NCI-H2196 treated with DMSO at 0.1 percent for 48 hours (cell line): Measurements from ENCODE around the gene DCLK3.

ENCODE experiments used
- DNase-seq: peaks from one replicate; lab custom pipeline; 2025; ENCODE audit not compliant: unreplicated experiment; lab: John Stamatoyannopoulos, UW

DCLK3 gene

GRCh38 chr3:36709826-36710365 lies 54.5 kb downstream of the DCLK3 start:
- DNase-seq, result no peak

DNA sequence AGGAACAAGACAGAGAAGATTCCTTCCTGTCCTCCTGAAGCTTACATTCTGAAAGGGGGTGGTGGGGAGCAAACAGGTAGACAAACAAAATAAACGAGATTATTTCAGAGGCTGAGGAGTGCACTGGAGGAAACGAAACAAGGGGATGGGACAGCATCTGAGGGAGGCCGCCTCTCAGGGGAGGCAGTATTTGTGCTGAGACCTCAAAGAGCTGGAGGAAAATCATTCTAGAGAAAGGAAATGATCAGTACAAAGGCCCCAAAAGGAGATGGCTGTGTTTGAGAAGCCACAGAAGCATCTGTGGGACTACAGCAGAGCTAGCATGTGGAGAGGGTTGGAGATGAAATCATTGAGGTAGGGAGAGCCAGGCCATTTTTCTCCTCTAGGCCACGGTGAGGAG lies 55.1 kb downstream of the DCLK3 start:
- no peak for DNase-seq

DNA sequence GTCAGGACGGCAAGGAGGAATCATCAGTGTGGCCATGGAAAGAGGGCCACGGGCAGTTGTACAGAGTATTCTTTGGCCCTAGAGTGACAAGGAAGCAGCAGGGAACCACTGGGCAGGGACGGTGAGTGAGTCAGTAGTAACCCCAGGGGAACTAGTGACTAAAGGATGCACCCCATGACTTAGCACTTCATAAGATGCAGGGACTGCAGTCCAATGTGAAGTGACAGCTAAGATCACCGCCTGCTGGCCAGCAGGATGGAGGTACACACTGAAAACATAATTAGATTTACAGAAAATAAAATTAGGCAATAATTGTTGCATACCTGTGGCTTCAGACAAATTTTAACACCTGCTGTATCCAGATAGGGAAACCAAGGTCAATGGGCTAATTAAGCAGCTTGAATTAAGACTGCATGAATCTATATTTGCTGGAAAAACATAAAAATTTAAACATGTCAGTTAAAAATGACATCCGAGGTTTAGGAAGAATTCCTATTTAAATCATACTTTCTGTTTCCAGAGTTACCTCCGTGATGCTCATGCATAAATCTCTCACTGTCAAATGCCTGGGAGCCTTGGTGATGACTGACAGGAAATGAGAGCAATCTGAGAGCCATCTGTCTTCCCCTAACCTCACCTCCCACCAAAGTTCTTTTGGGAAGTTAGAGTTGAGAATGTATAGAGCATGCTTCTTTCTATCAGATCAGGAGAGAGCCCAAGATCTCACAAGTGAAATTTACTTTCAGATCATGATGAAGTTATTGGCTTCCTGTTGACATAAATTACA lies 56.5 kb downstream of the DCLK3 start:
- no peak for DNase-seq

- no peak for DNase-seq
These were observed 59.3 kb downstream of the DCLK3 start for GRCh38 chr3:36705015-36705414.

DNA sequence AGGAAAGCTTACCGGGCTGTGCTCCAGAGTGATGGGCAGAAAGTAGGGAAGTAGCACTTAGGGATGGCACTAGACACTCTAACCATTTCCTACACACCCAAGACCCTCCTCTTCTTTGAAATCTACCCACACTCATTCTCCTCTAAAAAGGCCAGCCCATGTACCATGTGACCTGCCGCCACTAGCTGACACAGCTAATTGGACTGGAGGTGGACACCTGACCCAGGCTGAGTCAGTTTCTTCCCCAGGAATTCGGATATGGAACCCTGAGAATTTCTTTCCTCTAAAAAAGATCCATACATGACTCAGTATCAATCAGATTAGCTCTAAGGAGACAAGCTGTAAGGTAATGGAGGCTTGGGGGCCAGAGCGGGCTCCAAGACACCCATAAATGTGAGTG lies 60.1 kb downstream of the DCLK3 start:
- no peak for DNase-seq

- no peak for DNase-seq
These were observed 63.1 kb downstream of the DCLK3 start for GRCh38 chr3:36701249-36701572.

DNA sequence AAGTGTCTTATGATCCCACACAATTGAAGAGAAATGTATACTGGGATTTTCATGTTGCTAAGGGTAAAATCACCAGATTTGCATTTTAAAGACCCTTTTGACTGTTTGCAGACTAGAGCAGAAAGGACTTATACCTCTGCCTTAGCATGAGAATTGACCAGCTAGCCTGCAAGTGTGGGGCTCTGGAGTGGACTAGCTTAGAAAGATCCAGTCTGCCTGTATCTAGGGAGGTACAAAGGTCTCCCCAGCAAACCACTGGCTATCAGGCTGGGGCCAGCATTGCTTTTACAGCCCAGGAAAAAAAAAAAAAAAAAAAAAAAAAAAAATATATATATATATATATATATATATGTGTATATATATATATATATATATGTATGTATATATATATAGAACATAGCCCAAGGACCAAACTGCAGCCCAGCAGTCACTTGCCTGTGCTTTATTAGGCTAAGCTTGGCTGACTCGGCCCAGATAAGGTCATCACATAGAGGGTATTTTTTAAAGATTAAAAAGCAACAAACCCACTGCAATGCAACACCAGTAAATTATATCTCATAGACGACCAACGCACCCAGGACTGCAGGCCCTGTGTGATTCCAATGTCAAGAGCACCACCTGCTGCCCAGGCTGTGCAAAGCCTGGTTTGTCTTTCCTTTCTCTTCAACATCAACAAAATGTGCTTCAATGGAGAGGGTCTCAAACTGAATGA lies 63.7 kb downstream of the DCLK3 start:
- peak; percentile 24 for DNase-seq

DNA sequence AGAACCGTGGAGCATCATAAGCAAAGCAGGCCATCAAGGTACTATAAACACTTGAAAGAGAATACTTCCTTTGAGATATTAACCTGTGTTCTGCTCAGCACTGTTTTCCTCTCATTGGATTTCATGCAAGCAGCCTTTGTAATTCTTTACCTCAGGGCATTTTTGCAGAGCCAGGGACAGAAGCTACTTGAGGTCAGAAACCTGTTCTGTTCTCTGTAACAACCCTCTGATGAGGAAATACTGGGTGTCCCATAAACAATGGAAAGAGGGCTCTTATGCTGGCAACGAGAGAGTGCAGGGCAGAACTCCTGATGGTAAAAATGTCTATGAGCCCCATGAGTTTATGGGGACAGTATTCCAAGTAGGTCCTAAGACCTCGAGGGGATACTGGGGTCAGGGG lies 66.0 kb downstream of the DCLK3 start:
- DNase-seq, result no peak

- peak; percentile 6 for DNase-seq
These were observed 66.9 kb downstream of the DCLK3 start for GRCh38 chr3:36697229-36698001.

DNA sequence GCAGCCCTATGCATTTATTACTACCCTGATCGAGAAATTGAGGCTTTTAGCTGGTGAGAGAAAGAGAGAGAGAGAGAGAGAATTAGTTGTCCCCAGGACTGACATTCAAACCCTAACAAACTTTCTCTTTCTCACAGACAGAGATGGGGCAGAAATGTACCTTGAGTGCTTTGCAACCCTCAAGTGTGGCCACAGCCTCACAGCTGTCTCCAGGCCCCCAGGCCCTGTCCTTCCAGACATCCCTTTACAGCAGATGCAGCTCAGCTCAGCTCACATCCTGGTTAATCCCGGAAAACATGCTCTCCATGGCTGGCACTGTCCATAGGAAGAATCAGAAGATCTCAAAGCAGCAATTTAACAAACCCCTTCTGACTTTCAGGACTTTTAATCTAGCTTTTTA lies 67.6 kb downstream of the DCLK3 start:
- DNase-seq, result no peak

GRCh38 chr3:36695769-36696137 lies 68.6 kb downstream of the DCLK3 start:
- no peak for DNase-seq

DNA sequence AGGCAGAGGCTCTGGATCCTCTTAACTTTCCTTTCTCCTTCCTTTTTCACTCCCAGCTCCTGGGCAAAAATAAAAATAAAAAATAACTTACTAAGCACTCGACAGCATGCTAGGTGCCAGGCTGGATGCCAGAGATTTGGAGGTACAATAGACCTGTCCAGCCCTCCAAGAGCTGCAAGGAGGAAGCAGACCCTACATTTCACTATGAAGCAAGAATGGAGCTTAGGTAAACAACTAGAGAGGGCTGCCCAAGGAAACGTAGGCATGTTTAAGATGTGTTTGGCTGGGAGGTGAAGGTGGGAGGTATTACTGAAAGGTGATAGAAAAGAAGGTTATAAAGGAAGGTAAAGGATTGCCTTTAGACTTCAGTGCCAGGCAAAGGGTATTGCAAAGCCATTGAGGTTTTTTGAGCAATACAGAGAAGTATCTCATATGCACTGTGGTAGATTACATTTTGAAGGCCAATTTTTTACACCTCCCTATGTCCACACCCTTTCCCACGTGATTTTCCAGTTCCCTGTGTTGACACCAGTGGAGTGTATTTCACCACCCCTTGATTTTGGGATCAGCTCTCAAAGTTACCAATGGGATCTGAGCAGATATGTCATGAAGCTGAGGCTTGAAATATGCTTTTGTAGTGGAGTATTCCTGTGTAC lies 69.1 kb downstream of the DCLK3 start:
- no peak for DNase-seq

- no peak for DNase-seq
These were observed 70.7 kb downstream of the DCLK3 start for GRCh38 chr3:36693670-36694069.

DNA sequence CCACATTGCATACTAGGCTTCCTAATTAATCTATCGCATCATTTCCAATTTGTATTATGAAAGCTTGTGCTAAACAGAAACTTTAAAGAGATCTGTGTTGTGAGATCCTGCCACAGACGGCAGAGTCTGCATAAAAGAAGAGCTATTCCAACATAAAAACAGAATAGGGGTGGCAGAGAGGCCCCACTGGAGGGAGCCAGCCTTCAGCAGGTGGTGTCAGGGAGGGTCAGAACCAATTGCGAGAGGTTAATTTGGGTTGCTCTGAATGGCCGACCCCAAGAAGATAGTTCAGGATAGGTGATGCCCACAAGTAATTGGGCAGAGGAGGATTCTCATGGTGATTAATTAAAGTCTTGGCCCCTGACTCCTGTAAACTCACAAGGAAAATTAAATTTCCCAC lies 74.8 kb downstream of the DCLK3 start:
- DNase-seq, result no peak

GRCh38 chr3:36688815-36689214 lies 75.5 kb downstream of the DCLK3 start:
- no peak for DNase-seq

GRCh38 chr3:36686516-36686915 lies 77.8 kb downstream of the DCLK3 start:
- no peak for DNase-seq

DNA sequence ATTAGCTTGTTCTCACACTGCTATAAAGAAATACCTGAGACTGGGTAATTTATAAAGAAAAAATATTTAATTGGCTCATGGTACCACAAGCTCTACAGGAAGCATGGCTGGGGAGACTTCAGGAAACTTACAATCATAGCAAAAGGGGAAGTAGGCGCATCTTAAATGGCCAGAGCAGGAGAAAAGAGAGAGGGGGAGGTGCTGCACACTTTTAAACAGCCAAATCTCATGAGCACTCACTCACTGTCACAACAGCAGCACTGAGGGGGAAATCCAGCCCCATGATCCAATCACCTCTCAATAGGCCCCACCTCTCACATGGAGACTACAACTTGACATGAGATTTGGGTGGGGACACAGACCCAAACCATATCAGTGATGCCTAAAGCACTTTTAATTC lies 82.5 kb downstream of the DCLK3 start:
- DNase-seq, result no peak

DNA sequence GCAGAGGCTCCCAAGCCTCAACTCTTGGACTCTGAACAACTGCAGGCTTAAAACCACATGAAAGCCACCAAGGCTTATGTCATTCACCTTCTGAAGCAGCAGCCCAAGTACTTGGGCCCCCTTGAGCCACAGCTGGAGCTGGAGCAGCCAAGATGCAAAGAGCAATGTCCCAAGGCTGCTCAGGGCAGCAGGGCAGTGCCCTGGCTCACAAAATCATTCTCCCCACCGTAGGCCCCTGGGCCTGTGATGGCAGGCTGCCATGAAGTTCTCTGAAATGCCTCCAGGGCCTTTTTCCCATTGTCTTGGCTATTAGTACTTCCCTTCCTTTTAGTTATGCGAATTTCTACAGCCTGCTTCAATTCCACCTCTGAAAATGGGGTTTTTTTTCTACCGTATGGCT lies 83.4 kb downstream of the DCLK3 start:
- DNase-seq, result no peak

DNA sequence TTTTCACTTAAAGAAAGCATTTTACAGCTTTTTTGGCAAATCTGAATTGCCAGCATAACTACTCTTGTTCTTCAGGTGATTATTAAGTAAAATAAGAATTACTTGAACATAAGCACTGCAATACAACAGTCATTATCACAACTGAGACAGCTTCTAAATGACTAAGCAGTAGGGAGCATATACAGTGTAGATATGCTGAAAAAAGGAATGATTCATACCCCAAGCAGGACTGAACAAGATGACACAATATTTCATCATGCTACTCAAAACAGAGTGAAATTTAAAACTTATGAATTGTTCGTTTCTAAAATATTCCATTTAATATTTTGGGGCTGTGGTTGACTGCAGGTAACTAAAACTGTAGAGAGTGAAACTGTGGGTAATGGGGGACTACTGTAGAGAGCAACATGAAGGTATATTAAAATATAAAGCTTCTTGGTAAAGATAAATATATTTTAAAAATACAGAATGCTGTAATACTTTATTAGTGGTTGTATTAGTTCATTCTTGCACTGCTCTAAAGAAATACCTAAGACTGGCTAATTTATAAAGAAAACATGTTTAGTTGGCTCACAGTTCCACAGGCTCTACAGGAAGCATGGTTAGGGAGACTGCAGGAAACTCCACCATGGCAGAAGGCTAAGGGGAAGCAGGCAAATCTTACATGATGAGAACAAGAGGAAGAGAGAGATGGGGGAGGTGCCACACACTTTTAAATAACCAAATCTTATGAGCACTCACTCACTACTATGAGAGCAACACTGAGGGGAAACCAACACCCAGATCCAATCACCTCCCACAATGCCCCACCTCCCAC lies 84.8 kb downstream of the DCLK3 start:
- no peak for DNase-seq

- no peak for DNase-seq
These were observed 85.9 kb downstream of the DCLK3 start for GRCh38 chr3:36678216-36679013.
